ENCODE data around the gene SLF2.

GRCh38 chr10:100980311-100980710, 67.5 kb downstream of the SLF2 start:
- no peak for TF ChIP-seq POLR2A (IDR thresholded peaks at IDR 0.05; ENCODE audit: low read depth, low read length)
- TF ChIP-seq POLR2AphosphoS5 (IDR thresholded peaks at IDR 0.05; ENCODE audit: low read depth, low read length): no peak
- no peak for TF ChIP-seq PAX5 (IDR thresholded peaks at IDR 0.05; ENCODE audit: insufficient read depth, low read length, severe bottlenecking)
- no peak for TF ChIP-seq TAF1 (IDR thresholded peaks at IDR 0.05; ENCODE audit: low read depth, low read length)
- no peak for TF ChIP-seq SPI1 (IDR thresholded peaks at IDR 0.05; ENCODE audit: low read depth, low read length)
- no peak for TF ChIP-seq POU2F2 (IDR thresholded peaks at IDR 0.05; ENCODE audit: low read depth, low read length)
